Cardiac muscle cell (in vitro differentiated cells and primary cell): ENCODE data around the gene TMEM86B. TPM values are rescaled to one million over a fixed set of nuclear protein-coding genes. Genes with fewer than 3 reads are reported as not detected.

Experiments used
- DNase-seq, 2 donors: peaks; one replicate each; pipeline versions ENCODE4 v3.0.0 to v3.0.0-alpha.2; 2010 to 2017; ENCODE audit warnings: low read depth in 1 of 2, low spot score in 1 of 2
- H3K27ac ChIP-seq: fragments of 200-600 bp; sonication (generic); 2 replicates; pipeline ENCODE4 v1.5.1; 2016
- H3K27me3 ChIP-seq: fragments of 200-600 bp; sonication (generic); 2 replicates; pipeline ENCODE4 v1.6.0; 2016; ENCODE audit warnings: control low read depth
- H3K36me3 ChIP-seq: fragments of 200-600 bp; sonication (generic); 2 replicates; pipeline ENCODE4 v1.5.1; 2016; ENCODE audit warnings: control low read depth
- H3K4me1 ChIP-seq: fragments of 200-600 bp; sonication (generic); 2 replicates; pipeline ENCODE4 v1.8.1; 2017; ENCODE audit warnings: low read depth, mild to moderate bottlenecking, mixed run types
- H3K4me3 ChIP-seq: fragments of 200-600 bp; sonication (generic); 2 replicates; pipeline ENCODE4 v1.5.1; 2016; ENCODE audit warnings: mild to moderate bottlenecking
- H3K9me3 ChIP-seq: fragments of 200-600 bp; sonication (generic); 2 replicates; pipeline ENCODE4 v1.5.1; 2017; ENCODE audit warnings: low read depth, mild to moderate bottlenecking, control low read depth
- polyA plus RNA-seq: library from polyadenylated mRNA; unstranded; fragments of >200 nt; fragmentation: Nextera tagmentation; extraction: Ambion mirVana; gene quantifications from 2 replicates; pipeline ENCODE4 v1.2.1, GENCODE V29; 2016
- total RNA-seq: library from RNA; depleted of rRNA; stranded (reverse); fragments of >200 nt; gene quantifications from 2 replicates; pipeline ENCODE4 v1.2.3, GENCODE V29; 2016
- TF ChIP-seq, protein P1 (sequence below): IDR thresholded peaks from 2 replicates; pipeline ENCODE4 v1.5.1; 2012; ENCODE audit warnings: low read depth, mild to moderate bottlenecking, low read length

Gene TMEM86B
- total and polyA plus RNA-seq, 2 experiments from 2014 or later: 2.6 to 4.7 TPM

DNA sequence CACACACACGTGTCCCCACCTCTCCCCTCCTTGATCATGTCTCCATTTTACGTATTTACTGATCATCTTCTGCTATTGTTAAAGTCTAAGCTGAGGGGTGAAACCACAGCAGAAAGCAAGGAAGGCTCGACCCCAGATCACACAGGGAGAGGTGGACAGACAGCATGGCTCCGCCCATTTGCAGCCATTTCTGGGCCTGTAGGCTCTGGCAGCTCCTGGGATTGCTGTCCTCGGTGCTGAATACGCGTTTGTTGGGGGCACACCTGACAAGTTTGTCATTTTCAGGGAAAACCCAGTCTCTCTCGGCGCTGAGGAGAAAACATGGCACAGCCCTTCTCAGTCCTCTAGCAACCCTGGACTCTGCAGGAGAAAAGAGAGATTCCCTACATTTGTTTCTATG, 8.0 kb downstream of the TMEM86B start:
- peak in 1 of 2 donors; percentile 44 for DNase-seq
- Histone ChIP-seq H3K27me3 (no peaks in the 10 kb centered on the region), H3K4me1 (no peaks in the 10 kb centered on the region), H3K36me3 (no peaks in the 10 kb centered on the region), H3K9me3 (no peaks in the 10 kb centered on the region), H3K27ac (no peak overlapping the region), H3K4me3 (no peak overlapping the region)
- TF ChIP-seq, protein P1, sequence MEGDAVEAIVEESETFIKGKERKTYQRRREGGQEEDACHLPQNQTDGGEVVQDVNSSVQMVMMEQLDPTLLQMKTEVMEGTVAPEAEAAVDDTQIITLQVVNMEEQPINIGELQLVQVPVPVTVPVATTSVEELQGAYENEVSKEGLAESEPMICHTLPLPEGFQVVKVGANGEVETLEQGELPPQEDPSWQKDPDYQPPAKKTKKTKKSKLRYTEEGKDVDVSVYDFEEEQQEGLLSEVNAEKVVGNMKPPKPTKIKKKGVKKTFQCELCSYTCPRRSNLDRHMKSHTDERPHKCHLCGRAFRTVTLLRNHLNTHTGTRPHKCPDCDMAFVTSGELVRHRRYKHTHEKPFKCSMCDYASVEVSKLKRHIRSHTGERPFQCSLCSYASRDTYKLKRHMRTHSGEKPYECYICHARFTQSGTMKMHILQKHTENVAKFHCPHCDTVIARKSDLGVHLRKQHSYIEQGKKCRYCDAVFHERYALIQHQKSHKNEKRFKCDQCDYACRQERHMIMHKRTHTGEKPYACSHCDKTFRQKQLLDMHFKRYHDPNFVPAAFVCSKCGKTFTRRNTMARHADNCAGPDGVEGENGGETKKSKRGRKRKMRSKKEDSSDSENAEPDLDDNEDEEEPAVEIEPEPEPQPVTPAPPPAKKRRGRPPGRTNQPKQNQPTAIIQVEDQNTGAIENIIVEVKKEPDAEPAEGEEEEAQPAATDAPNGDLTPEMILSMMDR: no peak

DNA sequence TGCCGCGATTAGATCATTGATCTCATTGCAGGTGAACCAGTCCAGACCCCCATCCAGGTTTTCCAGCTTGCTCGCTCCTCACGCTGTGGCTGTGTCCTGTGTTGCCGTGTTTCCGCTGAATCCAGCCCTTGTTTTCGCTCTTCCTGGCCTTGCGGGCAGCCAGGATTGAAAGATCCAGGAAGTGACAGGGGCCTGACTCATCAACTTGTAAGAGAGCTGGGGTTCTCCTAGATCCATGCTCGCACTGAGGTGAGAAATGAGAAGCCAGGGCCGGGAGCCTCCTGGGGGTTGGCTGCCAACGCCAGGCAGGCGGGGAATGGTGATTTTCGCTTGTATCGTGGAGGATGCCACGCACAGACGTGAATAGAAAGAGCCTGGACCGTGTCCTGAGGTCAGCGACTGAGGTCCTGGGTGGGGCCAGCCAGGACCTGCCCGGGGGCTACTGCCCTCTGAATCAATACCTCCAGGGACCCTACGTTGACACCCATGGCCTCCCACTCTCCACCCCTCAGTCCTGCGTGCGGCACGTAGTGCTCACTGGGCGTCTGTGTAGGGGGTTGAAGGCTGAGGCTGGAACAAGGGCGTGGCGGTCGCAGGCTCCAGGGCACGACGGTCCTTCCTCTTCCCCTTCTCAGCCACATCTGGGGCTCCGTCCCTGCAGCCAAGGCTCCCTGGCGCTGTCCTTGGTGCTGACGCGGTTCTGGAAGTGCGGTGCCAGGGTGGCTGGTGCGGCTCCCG, 11.9 kb downstream of the TMEM86B start:
- no peaks in the 10 kb centered on the region for H3K9me3 ChIP-seq
- TF ChIP-seq, protein P1: no peak
- no peaks in the 10 kb centered on the region for H3K4me1 ChIP-seq
- DNase-seq: peak; percentile 92 to 99
- peak overlapping the region; percentile 35 for H3K4me3 ChIP-seq
- no peaks in the 10 kb centered on the region for H3K27me3 ChIP-seq
- no peaks in the 10 kb centered on the region for H3K36me3 ChIP-seq
- H3K27ac ChIP-seq: no peak overlapping the region

DNA sequence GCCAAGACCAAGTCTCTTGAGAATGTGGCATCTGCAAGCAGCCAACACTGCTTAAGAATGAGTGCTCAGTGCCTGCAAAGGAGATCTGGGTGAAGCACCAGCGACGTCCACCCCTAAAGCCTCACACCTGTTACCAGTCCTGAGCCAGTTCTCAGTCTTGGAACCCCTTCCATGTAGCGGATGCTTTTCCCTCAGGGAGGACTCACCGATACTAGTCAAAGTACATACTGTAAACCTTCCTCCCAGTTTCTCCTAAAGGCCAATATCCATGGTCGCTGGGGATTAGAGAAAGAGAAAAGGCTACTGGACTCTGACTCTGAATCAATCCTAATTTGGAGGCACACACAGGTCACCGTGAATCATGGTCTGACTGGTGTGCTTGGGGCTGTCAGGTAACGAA, 15.0 kb downstream of the TMEM86B start:
- no peak for DNase-seq
- H3K4me3 ChIP-seq: no peak overlapping the region
- no peak overlapping the region for H3K27ac ChIP-seq
- no peaks in the 10 kb centered on the region for H3K36me3 ChIP-seq
- no peaks in the 10 kb centered on the region for H3K4me1 ChIP-seq
- TF ChIP-seq, protein P1: no peak
- no peaks in the 10 kb centered on the region for H3K27me3 ChIP-seq
- H3K9me3 ChIP-seq: no peaks in the 10 kb centered on the region

DNA sequence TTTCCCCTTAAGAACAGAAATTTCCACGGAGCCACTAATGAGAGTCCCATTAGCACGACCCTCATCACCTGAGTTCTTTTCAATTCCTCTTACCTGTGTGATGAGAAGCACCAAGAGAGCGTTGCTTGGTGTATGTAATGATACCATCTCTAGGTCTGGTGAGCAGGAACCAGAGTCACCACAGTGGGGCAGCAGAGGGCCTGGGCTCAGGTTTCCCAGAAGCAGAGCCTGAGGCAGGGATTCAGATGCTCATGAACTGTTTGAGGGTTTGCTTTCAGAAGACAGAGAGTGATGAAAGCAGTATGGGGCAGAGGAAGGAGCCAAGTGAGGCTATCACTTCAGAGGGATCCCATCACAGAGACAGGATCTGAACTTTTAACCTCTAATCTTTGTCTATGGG, 16.1 kb downstream of the TMEM86B start:
- H3K9me3 ChIP-seq: no peaks in the 10 kb centered on the region
- H3K4me1 ChIP-seq: no peaks in the 10 kb centered on the region
- no peak for DNase-seq
- no peaks in the 10 kb centered on the region for H3K36me3 ChIP-seq
- no peak overlapping the region for H3K27ac ChIP-seq
- H3K27me3 ChIP-seq: no peaks in the 10 kb centered on the region
- TF ChIP-seq, protein P1: peak; percentile 15
- H3K4me3 ChIP-seq: no peak overlapping the region

DNA sequence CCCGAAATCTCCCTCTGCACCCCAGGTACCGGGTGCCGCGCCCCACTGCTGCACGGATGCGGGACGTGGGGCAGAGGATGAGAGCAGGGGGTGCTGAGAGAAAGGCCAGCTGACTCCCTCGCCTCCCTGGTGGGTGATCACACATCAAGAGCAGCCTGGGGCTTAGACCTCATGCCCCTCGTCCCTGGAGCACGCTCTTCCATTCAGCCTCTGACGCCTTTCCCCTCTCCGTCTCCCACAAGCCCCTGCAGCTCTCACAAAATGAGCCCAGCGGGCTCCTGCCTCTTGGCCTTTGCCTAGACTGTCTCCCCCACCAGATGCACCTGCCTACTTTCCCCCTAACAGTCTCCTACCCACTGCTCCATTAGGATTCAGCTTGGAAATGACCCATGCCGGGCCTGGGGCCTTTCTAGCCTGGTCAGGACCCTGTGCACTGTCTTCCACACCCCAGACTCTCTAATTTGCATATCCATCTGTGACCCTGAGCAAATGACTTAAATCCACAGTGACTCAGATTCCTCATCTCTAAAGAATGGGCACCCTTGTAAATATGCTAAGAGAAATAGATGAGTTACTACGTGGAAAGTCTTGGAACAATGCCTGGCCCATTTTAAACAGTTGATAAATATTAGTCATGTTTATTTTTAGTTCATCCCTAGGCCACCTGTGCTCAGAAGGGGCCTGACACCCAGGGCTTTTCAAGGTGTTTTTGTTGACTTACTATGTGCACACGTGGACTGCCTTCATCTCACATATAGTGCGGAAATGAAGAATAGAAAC, 18.7 kb downstream of the TMEM86B start:
- Histone ChIP-seq H3K36me3 (no peaks in the 10 kb centered on the region), H3K4me3 (no peak overlapping the region), H3K4me1 (peaks cover 5% of the 10 kb centered on the region), H3K27ac (no peak overlapping the region), H3K27me3 (no peaks in the 10 kb centered on the region), H3K9me3 (no peaks in the 10 kb centered on the region)
- peak in 1 of 2 donors; percentile 82 for DNase-seq
- TF ChIP-seq, protein P1: no peak
